MM.1S (cell line): ENCODE data around the gene KRTAP2-3.

ENCODE experiments used
- DNase-seq: peaks from one replicate; pipeline ENCODE4 v3.0.0-alpha.2; 2015
- H2AFZ ChIP-seq: fragments of 300-600 bp; sonication (generic); 2 replicates; pipeline ENCODE4 v1.6.0; 2016; ENCODE audit warnings: antibody characterized with exemption, low read length
- H3F3A ChIP-seq: fragments of 300-600 bp; sonication (generic); 2 replicates; pipeline ENCODE4 v1.6.1; 2016; ENCODE audit warnings: mild to moderate bottlenecking, antibody characterized with exemption, low read length, moderate library complexity, mixed read lengths; ENCODE audit not compliant: insufficient read depth
- H3K27ac ChIP-seq: fragments of 300-600 bp; sonication (generic); 2 replicates; pipeline ENCODE4 v1.5.1; 2016; ENCODE audit warnings: mild to moderate bottlenecking, low read length
- H3K27me3 ChIP-seq: fragments of 300-600 bp; sonication (generic); replicated peaks from 2 replicates; pipeline ENCODE4 v1.6.0; 2016; ENCODE audit warnings: low read length; ENCODE audit not compliant: insufficient read depth
- H3K36me3 ChIP-seq: fragments of 300-600 bp; sonication (generic); replicated peaks from 2 replicates; pipeline ENCODE4 v1.6.1; 2016; ENCODE audit warnings: mild to moderate bottlenecking, low read length, mixed read lengths; ENCODE audit not compliant: insufficient read depth
- H3K4me1 ChIP-seq: fragments of 300-600 bp; sonication (generic); 2 replicates; pipeline ENCODE4 v1.6.1; 2016; ENCODE audit warnings: low read length, mixed read lengths
- H3K4me2 ChIP-seq: fragments of 300-600 bp; sonication (generic); 2 replicates; pipeline ENCODE4 v1.6.0; 2016; ENCODE audit warnings: low read depth, low read length
- H3K4me3 ChIP-seq: fragments of 300-600 bp; sonication (generic); 2 replicates; pipeline ENCODE4 v1.5.1; 2016; ENCODE audit warnings: low read length, mixed read lengths
- H3K79me2 ChIP-seq: fragments of 300-600 bp; sonication (generic); 2 replicates; pipeline ENCODE4 v1.6.1; 2016; ENCODE audit warnings: mixed run types, low read length, mixed read lengths
- H3K9ac ChIP-seq: fragments of 300-600 bp; sonication (generic); 2 replicates; pipeline ENCODE4 v1.6.1; 2016; ENCODE audit warnings: low read length, mixed read lengths
- H3K9me2 ChIP-seq: fragments of 300-600 bp; sonication (generic); replicated peaks from 2 replicates; pipeline ENCODE4 v1.6.1; 2016; ENCODE audit warnings: mild to moderate bottlenecking, low read length, mixed read lengths; ENCODE audit not compliant: insufficient read depth
- H3K9me3 ChIP-seq: fragments of 300-600 bp; sonication (generic); replicated peaks from 2 replicates; pipeline ENCODE4 v1.6.1; 2016; ENCODE audit warnings: mild to moderate bottlenecking, low read length, mixed read lengths; ENCODE audit not compliant: insufficient read depth
- H4K20me1 ChIP-seq: fragments of 300-600 bp; sonication (generic); 2 replicates; pipeline ENCODE4 v1.6.1; 2016; ENCODE audit warnings: mild to moderate bottlenecking, low read length, moderate library complexity, mixed read lengths; ENCODE audit not compliant: insufficient read depth
- CTCF ChIP-seq: fragments of 300-600 bp; sonication (generic); IDR thresholded peaks from 2 replicates; pipeline ENCODE4 v1.5.1; 2016; ENCODE audit warnings: antibody characterized with exemption, low read length, mixed read lengths
- EZH2 ChIP-seq: fragments of 300-600 bp; sonication (generic); optimal IDR thresholded peaks from 2 replicates; pipeline ENCODE3; 2017; ENCODE audit warnings: low read depth, mild to moderate bottlenecking, antibody characterized with exemption, low read length, mixed read lengths
- EZH2phosphoT487 ChIP-seq: fragments of 300-600 bp; sonication (generic); IDR thresholded peaks from 2 replicates; pipeline ENCODE4 v1.6.1; 2018; ENCODE audit warnings: antibody characterized with exemption, low read length

The KRTAP2-3 gene

GRCh38 chr17:41009936-41010335 is 50.0 kb downstream of the KRTAP2-3 start:
- H3K36me3 ChIP-seq, result no peaks in the 10 kb centered on the region
- no peaks in the 10 kb centered on the region for H3K79me2 ChIP-seq
- H2AFZ ChIP-seq, result no peak overlapping the region
- H3K9me2 ChIP-seq, result no peaks in the 10 kb centered on the region; the same call in 1 of the 2 replicates
- H3K27me3 ChIP-seq, result no peaks in the 10 kb centered on the region
- no peaks in the 10 kb centered on the region for H3K9me3 ChIP-seq
- no peak overlapping the region for H3K9ac ChIP-seq
- H3K27ac ChIP-seq, result no peak overlapping the region
- H3K4me3 ChIP-seq, result no peak overlapping the region
- no peaks in the 10 kb centered on the region for H3F3A ChIP-seq
- H4K20me1 ChIP-seq, result no peaks in the 10 kb centered on the region
- H3K4me1 ChIP-seq, result no peaks in the 10 kb centered on the region
- no peak for DNase-seq
- no peak overlapping the region for H3K4me2 ChIP-seq
- TF ChIP-seq EZH2 (no peak), EZH2phosphoT487 (no peak), CTCF (no peak)

GRCh38 chr17:41009301-41009760 is 50.6 kb downstream of the KRTAP2-3 start:
- H3K4me3 ChIP-seq, result no peak overlapping the region
- H3K36me3 ChIP-seq, result no peaks in the 10 kb centered on the region
- no peaks in the 10 kb centered on the region; the same call in 1 of the 2 replicates for H3K9me2 ChIP-seq
- no peak overlapping the region for H3K9ac ChIP-seq
- no peaks in the 10 kb centered on the region for H3K27me3 ChIP-seq
- no peak overlapping the region for H3K27ac ChIP-seq
- H3K9me3 ChIP-seq, result no peaks in the 10 kb centered on the region
- DNase-seq, result no peak
- H3K79me2 ChIP-seq, result no peaks in the 10 kb centered on the region
- no peak overlapping the region for H2AFZ ChIP-seq
- no peaks in the 10 kb centered on the region for H3K4me1 ChIP-seq
- no peak overlapping the region for H3K4me2 ChIP-seq
- TF ChIP-seq EZH2 (no peak), CTCF (no peak), EZH2phosphoT487 (no peak)
- no peaks in the 10 kb centered on the region for H4K20me1 ChIP-seq
- no peaks in the 10 kb centered on the region for H3F3A ChIP-seq
